Measurements from ENCODE around the gene FNBP1.

FNBP1 gene

GRCh38 chr9:129888293-129889121 lies 154.5 kb downstream of the FNBP1 start:
- DNase-seq = peak; percentile 87

GRCh38 chr9:129887334-129888292 lies 155.4 kb downstream of the FNBP1 start:
- DNase-seq = peak; percentile 73

GRCh38 chr9:129886226-129887174 lies 156.5 kb downstream of the FNBP1 start:
- DNase-seq = peak; percentile 67

GRCh38 chr9:129885670-129886106 lies 157.3 kb downstream of the FNBP1 start:
- peak; percentile 79 for DNase-seq

GRCh38 chr9:129885018-129885669 lies 157.8 kb downstream of the FNBP1 start:
- DNase-seq = no peak

- peak; percentile 93 for DNase-seq
Measured at GRCh38 chr9:129884220-129885017, 158.6 kb downstream of the FNBP1 start.

GRCh38 chr9:129881547-129882324 lies 161.3 kb downstream of the FNBP1 start:
- no peak for DNase-seq

GRCh38 chr9:129880654-129881546 lies 162.1 kb downstream of the FNBP1 start:
- DNase-seq = no peak

- no peak for DNase-seq
Measured at GRCh38 chr9:129879991-129880653, 162.9 kb downstream of the FNBP1 start.

GRCh38 chr9:129879103-129879699 lies 163.8 kb downstream of the FNBP1 start:
- DNase-seq = no peak

- DNase-seq = no peak
Measured at GRCh38 chr9:129878291-129878690, 164.7 kb downstream of the FNBP1 start.

GRCh38 chr9:129876815-129877214 lies 166.2 kb downstream of the FNBP1 start:
- DNase-seq = no peak

- no peak for DNase-seq
Measured at GRCh38 chr9:129875687-129876395, 167.1 kb downstream of the FNBP1 start.

GRCh38 chr9:129875181-129875611 lies 167.8 kb downstream of the FNBP1 start:
- DNase-seq = no peak

- DNase-seq = no peak
Measured at GRCh38 chr9:129874261-129875101, 168.5 kb downstream of the FNBP1 start.

- DNase-seq = no peak
Measured at GRCh38 chr9:129873563-129874190, 169.3 kb downstream of the FNBP1 start.

Measured in effector CD4-positive, alpha-beta T cell (primary cell).